Stimulated activated effector memory CD8-positive, alpha-beta T cell treated with anti-CD3 and anti-CD28 coated beads, Interleukin-12 subunit alpha, Interleukin-12 subunit beta, amount 100 ng/mL, for 72 hours (primary cell): ENCODE data around the gene SLC35F3.
"Not testable (repeated sequence)": the region's sequence is repeated elsewhere in the genome, so short reads cannot be mapped to it uniquely, and the experiment has no call there.

ENCODE experiments used
- ATAC-seq: fragments of 150-1000 bp; cut with Tn5 transposase; 2 replicates; pipeline ENCODE4 v1.10.0; 2021
- DNase-seq, 2 donors: peaks; one replicate each; pipeline ENCODE4 v3.0.0; 2021 to 2022; ENCODE audit warnings: low spot score in 2 of 2
- H3K27ac Mint-ChIP-seq: one replicate; pipeline ENCODE4 v1.8.0; 2022; ENCODE audit warnings: mild to moderate bottlenecking, mixed read lengths
- H3K36me3 Mint-ChIP-seq: one replicate; pipeline ENCODE4 v1.8.0; 2022; ENCODE audit warnings: mild to moderate bottlenecking, mixed read lengths
- H3K4me1 Mint-ChIP-seq: one replicate; pipeline ENCODE4 v1.8.0; 2022; ENCODE audit warnings: mixed read lengths
- H3K4me3 Mint-ChIP-seq: one replicate; pipeline ENCODE4 v1.8.0; 2022; ENCODE audit warnings: mild to moderate bottlenecking, mixed read lengths
- H3K9me3 Mint-ChIP-seq: one replicate; pipeline ENCODE4 v1.8.0; 2022; ENCODE audit warnings: mixed read lengths

SLC35F3 gene

DNA sequence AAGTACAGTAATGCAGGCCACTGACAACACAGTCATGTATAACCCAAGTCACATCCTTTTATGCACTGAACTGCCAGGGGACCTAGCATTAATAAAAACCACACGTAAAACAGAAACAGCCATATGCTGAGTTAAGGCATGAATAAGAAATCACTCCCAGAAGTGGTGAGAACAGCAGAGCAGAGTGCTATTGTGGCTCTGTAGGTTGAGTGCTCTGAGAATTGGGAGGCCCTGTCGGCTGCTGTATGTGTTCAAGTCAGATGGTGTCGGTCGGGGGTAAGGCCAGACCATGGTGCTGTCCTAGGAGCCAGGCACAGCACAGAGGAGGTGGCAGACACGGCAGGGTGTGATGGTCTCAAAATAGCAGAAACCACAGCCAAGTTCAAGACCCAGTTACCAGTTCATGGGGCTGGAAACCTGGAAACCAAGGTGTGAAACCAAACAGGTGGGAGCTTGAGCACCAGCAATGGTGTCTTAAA lies 342.2 kb downstream of the SLC35F3 start:
- Mint-ChIP-seq H3K36me3 (no peaks in the 10 kb centered on the region), H3K9me3 (peaks cover 6% of the 10 kb centered on the region), H3K27ac (no peak overlapping the region), H3K4me1 (peaks cover 44% of the 10 kb centered on the region), H3K4me3 (peak overlapping the region; percentile 28)
- ATAC-seq (peak; percentile 94), DNase-seq (no peak)

DNA sequence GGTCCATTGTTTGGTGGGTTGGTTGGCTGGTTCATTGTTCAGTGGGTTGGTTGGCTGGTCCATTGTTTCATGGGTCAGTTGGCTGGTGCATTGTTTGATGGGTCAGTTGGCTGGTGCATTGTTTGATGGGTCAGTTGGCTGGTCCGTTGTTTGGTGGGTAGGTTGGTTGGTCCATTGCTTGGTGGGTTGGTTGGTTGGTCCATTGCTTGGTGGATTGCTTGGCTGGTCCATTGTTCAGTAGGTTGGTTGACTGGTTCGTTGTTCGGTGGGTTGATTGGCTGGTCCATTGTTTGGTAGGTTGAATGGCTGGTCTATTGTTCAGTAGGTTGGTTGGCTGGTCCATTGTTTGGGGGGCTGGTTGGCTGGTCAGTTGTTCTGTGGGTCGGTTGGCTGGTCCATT lies 343.3 kb downstream of the SLC35F3 start:
- H3K9me3 Mint-ChIP-seq, H3K36me3 Mint-ChIP-seq, H3K27ac Mint-ChIP-seq, H3K4me3 Mint-ChIP-seq, DNase-seq, ATAC-seq: not testable (repeated sequence)
- peaks cover 44% of the 10 kb centered on the region for H3K4me1 Mint-ChIP-seq

DNA sequence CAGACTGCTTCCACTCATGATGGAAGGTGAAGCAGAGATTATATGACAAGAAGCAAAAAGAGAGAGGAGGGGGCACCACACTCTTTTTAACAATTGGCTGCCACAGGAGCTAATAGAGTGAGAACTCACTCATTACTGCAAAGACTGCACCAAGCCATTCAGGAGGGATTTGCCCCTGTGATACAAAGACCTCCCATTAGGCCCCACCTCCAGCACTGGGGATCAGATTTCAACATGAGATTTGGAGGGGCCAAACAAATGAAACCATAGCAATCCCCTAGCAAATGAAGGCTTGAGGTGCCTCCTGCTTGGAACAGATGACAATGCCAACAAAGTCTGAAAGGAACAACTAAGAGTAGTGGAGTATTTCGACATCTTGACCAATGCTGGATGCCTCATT lies 346.3 kb downstream of the SLC35F3 start:
- Mint-ChIP-seq H3K4me3 (no peak overlapping the region), H3K9me3 (peaks cover 6% of the 10 kb centered on the region), H3K4me1 (peaks cover 21% of the 10 kb centered on the region), H3K27ac (no peak overlapping the region), H3K36me3 (no peaks in the 10 kb centered on the region)
- no peak for ATAC-seq
- no peak for DNase-seq

DNA sequence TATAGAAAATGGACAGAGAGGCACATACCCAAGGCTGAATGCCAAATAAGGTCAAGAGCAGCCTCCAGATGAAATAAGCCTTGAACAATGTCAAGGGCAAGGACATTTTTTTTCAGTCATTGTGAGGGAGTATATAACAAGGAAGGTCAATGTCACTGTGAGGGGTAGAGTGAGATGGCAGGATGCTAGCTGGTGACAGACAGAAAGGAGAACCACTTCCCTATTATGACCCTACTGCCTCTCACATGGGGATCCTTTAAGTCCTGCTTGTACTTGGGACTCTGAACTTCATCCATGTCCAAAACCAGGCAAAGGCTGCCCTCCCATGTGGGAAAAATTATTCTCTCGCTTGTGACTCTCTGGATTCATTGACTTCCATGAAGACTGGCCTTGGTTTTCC lies 349.3 kb downstream of the SLC35F3 start:
- no peaks in the 10 kb centered on the region for H3K4me1 Mint-ChIP-seq
- no peak overlapping the region for H3K4me3 Mint-ChIP-seq
- DNase-seq: no peak
- no peak overlapping the region for H3K27ac Mint-ChIP-seq
- no peak for ATAC-seq
- H3K36me3 Mint-ChIP-seq: no peaks in the 10 kb centered on the region
- H3K9me3 Mint-ChIP-seq: peaks cover 2% of the 10 kb centered on the region

DNA sequence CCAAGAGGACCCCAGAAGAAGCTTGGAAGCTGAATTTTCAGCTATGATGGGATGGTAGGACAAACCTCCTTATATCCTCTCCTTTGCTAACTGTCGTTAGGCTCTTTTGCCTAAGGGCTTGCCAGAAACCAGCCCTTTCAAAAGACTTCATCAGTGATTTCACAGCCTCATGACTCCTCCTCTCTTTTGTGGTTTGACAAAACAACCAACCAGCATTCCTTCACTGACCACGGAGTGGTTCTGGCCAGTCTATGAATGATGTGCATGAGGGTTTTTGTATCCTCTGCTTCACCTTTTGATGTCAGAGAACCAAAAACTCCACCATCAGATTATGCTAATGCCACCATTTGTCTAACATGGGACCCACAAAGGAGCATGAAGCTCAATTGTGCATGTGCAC lies 351.9 kb downstream of the SLC35F3 start:
- peak; percentile 71 for ATAC-seq
- no peak overlapping the region for H3K27ac Mint-ChIP-seq
- H3K36me3 Mint-ChIP-seq: no peaks in the 10 kb centered on the region
- H3K4me1 Mint-ChIP-seq: peaks cover 13% of the 10 kb centered on the region
- no peak for DNase-seq
- no peak overlapping the region for H3K4me3 Mint-ChIP-seq
- peaks cover 2% of the 10 kb centered on the region for H3K9me3 Mint-ChIP-seq

DNA sequence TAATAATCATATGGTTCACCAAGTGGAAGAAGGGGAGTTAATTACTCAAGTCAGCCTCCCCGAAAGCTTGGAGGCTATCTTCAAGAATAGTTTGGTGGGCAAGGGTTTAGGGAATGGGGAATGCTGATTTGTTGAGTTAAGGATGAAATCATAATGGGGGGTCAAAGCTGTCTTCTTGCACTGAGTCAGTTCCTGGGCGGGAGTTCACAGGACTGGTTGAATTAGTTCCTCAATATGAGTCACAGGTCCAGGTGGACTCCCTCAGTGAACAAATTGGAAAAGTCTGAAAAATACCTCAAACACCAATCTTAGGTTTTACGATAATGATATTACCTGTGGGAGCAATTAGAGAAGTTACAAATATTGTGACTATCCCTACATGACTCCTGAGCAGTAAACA lies 353.6 kb downstream of the SLC35F3 start:
- H3K4me3 Mint-ChIP-seq: no peak overlapping the region
- H3K4me1 Mint-ChIP-seq: peaks cover 13% of the 10 kb centered on the region
- peaks cover 2% of the 10 kb centered on the region for H3K9me3 Mint-ChIP-seq
- DNase-seq (no peak), ATAC-seq (no peak)
- H3K36me3 Mint-ChIP-seq: no peaks in the 10 kb centered on the region
- H3K27ac Mint-ChIP-seq: no peak overlapping the region

DNA sequence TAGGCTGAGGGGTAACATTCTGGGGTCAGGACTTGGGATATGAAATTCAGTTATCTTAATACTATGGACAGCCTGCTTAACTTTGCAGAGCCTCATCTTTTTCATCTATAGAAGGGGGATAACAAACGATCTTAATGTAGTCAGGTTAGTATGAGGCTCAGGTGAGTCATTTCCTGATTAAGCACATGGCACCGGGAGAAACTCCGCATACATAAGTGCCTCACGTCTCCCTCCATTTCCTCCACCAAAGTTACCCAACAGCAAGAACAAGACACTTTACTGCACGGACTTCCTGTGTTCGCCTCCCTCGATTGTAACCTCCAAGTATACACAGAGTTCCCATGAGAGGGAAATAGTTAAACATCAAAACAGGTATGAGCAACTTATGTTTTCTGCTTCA lies 356.1 kb downstream of the SLC35F3 start:
- peaks cover 2% of the 10 kb centered on the region for H3K9me3 Mint-ChIP-seq
- no peak overlapping the region for H3K27ac Mint-ChIP-seq
- peak; percentile 68 for ATAC-seq
- H3K4me3 Mint-ChIP-seq: peak overlapping the region; percentile 5
- peaks cover 13% of the 10 kb centered on the region for H3K4me1 Mint-ChIP-seq
- DNase-seq: no peak
- H3K36me3 Mint-ChIP-seq: no peaks in the 10 kb centered on the region

DNA sequence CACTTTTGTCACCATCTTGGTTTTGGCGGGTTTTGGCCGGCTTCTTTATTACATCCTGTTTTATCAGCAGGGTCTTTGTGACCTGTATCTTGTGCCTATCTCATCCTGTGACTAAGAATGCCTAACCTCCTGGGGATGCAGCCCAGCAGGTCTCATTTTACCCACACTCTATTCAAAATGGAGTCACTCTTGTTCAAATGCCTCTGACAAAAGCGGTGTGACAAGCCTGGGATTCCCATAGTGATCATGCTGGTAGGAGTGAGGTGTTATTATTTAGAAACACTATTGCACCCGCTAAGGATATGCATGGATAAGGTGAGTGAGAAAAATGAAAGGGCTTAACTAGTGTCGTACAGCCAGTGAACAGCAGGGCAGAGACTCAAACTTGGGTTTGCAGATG lies 357.1 kb downstream of the SLC35F3 start:
- Mint-ChIP-seq H3K4me1 (peaks cover 13% of the 10 kb centered on the region), H3K9me3 (peaks cover 2% of the 10 kb centered on the region), H3K36me3 (no peaks in the 10 kb centered on the region), H3K27ac (no peak overlapping the region), H3K4me3 (no peak overlapping the region)
- DNase-seq: no peak
- ATAC-seq: no peak

DNA sequence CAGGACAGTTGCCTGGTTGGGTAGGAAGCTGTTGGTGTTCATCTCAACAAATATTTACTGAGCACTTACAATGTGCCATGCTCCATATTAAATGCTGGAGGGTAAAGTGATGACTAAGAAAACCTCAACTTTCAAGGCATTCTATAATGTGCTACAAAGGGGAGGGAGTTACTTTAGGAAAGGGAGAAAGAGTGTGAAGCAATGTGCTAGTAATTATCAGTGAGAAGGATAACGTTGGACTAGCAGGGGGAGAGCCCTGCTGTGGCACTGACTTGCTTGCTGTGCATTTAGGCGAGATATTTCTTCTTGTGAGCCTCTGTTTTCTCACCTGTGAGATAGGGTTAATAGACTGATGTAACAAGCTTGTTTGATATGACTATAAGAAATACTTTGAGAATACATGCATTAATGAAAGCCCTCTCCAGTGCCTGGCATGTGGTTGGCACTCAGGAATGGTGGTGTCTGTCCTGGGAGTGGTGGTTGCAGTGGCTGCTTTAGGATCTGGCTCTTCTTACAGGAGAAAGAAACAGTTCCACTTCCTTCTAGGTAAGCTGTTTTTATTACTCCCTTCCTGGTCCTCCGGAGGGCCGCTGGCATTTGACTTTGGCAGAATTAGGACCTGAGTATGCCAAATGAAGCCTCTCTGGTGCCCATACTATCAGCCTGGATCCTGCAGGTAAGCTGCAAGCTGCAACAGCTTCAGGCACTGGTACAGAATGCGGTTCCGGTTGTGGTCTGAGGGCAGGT lies 357.7 kb downstream of the SLC35F3 start:
- no peak overlapping the region for H3K27ac Mint-ChIP-seq
- no peak for ATAC-seq
- no peaks in the 10 kb centered on the region for H3K36me3 Mint-ChIP-seq
- peaks cover 2% of the 10 kb centered on the region for H3K9me3 Mint-ChIP-seq
- H3K4me1 Mint-ChIP-seq: peaks cover 13% of the 10 kb centered on the region
- no peak overlapping the region for H3K4me3 Mint-ChIP-seq
- no peak for DNase-seq

DNA sequence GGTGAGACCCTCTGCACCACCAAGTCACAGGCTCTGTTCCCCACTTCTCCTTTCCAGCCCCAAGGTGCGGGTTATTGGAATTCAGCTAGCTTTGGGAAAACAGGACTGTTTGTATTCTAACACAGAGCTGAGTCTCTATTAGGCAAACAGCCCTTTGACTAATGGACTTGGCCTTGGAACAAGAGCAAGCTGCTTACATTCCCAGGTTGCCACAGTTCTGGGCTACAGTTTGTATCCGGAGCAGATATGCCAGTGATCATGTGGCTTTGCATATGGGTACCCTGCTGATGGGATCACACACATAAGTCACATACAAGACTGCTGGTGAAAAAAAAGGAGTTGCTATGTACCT lies 358.3 kb downstream of the SLC35F3 start:
- H3K36me3 Mint-ChIP-seq: no peaks in the 10 kb centered on the region
- peaks cover 13% of the 10 kb centered on the region for H3K4me1 Mint-ChIP-seq
- ATAC-seq (no peak), DNase-seq (no peak)
- H3K27ac Mint-ChIP-seq: no peak overlapping the region
- no peak overlapping the region for H3K4me3 Mint-ChIP-seq
- H3K9me3 Mint-ChIP-seq: no peaks in the 10 kb centered on the region

DNA sequence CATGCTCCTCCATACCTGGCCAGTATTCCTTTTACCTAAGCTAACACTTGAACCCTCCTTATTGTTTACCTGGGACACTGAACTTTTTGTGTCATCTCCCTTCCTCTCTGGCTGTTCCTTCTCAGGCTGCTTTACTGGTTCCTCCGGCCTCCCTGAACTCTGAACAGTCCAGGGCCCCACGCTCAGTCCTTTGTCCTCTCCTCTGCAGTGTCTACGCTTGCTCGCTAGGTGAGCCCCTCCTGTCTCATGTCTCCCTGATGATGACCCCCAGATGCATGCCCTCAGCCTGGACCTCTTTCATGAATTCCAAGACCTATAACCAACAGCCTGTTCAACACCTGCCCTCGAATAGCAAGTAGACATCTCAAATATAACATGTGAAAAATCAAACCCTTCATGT lies 360.4 kb downstream of the SLC35F3 start:
- DNase-seq (no peak), ATAC-seq (peak; percentile 43)
- no peak overlapping the region for H3K27ac Mint-ChIP-seq
- no peaks in the 10 kb centered on the region for H3K36me3 Mint-ChIP-seq
- H3K4me3 Mint-ChIP-seq: no peak overlapping the region
- H3K9me3 Mint-ChIP-seq: no peaks in the 10 kb centered on the region
- H3K4me1 Mint-ChIP-seq: peaks cover 16% of the 10 kb centered on the region

DNA sequence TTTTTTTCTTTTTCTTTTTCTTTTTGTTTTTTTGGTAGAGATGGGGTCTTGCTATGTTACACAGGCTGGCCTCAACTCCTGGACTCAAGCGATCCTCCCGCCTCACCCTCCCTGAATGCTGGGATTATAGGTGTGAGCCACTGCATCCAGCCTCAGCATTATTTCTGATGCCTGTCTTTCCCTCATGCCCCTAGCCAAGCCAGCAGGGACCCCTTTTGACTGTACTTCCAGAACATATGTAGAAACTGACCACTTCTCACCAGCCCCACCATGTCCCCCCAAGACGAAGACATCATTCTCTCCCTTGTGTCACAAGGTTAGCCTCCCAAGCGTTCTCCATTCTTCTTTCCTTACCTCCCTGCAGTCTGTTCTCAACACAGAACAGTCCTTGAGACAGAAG lies 360.8 kb downstream of the SLC35F3 start:
- DNase-seq (no peak), ATAC-seq (no peak)
- H3K9me3 Mint-ChIP-seq: no peaks in the 10 kb centered on the region
- H3K27ac Mint-ChIP-seq: no peak overlapping the region
- no peaks in the 10 kb centered on the region for H3K36me3 Mint-ChIP-seq
- no peak overlapping the region for H3K4me3 Mint-ChIP-seq
- H3K4me1 Mint-ChIP-seq: peaks cover 18% of the 10 kb centered on the region

DNA sequence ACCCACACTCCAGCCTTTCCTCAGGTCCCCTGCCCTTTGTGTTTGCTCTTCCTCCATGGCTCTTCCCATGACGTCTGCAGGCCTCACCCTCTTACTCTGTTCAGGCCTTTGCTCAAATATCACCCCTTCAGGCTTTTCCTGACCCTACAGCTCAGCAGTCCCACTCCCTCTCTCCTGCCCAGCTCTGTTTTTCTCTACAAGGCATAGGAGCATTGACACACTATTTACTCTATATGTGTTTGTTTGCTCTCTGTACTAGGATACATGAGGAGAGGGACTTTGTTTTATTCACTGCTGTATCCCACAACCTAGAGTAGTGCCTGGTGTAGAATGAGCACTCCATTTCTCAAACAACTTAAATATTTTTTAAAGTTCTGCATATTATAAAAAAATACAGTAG lies 361.4 kb downstream of the SLC35F3 start:
- no peak for ATAC-seq
- no peaks in the 10 kb centered on the region for H3K36me3 Mint-ChIP-seq
- no peak for DNase-seq
- no peak overlapping the region for H3K4me3 Mint-ChIP-seq
- peaks cover 18% of the 10 kb centered on the region for H3K4me1 Mint-ChIP-seq
- no peaks in the 10 kb centered on the region for H3K9me3 Mint-ChIP-seq
- H3K27ac Mint-ChIP-seq: no peak overlapping the region

DNA sequence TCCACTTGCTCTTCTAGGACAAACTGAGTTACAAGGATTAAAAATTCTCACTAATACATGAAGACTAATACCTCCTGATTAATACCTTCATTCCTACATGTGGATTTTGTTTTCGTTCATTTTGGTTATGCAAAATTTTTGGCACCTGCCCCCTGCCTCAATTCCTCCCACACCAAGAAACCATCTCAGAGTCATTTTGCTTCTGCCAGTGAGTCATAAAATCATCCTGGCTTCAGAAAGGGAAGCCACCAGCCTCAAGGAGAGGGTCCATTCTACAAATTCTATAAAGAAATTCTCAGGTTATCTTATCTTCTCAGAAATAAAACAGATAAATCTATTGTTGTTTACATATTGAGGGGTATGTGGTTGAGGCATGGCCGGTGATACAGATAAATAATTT lies 365.6 kb downstream of the SLC35F3 start:
- DNase-seq (no peak), ATAC-seq (no peak)
- peaks cover 9% of the 10 kb centered on the region for H3K36me3 Mint-ChIP-seq
- no peaks in the 10 kb centered on the region for H3K9me3 Mint-ChIP-seq
- no peak overlapping the region for H3K27ac Mint-ChIP-seq
- peaks cover 34% of the 10 kb centered on the region for H3K4me1 Mint-ChIP-seq
- no peak overlapping the region for H3K4me3 Mint-ChIP-seq

DNA sequence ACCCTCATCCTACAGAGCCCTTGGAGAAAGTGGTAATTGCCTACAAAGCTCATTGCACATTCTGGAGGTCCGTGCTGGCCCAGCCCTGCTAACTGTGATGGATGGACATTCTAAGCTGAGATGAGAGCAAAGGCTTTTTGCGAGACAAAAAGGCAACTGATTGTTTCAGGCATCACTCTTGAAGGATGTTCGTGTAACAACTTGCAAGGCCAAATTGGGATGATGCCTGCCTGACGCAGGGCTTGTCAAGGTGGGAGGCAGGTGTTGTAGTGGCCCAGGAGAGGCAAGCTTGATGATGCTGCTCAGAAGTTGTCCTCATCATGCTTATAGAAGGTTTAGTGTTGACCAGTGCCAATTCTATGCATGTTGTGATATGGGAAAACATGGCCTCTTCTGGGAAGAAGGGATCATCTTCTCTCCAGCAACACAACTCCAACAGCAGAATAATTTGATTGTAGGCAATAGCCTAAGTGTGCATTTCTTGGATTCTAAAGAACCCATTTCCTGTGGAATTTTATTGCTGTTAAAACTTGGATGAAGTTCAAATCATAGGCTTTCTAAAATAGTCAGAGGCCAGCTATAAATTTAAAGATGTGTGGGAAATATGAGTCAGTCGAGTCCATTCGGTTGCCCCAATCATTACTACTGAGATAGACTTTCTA lies 366.2 kb downstream of the SLC35F3 start:
- Mint-ChIP-seq H3K4me3 (peak overlapping the region; percentile 17), H3K4me1 (peaks cover 34% of the 10 kb centered on the region), H3K27ac (no peak overlapping the region), H3K9me3 (no peaks in the 10 kb centered on the region), H3K36me3 (peaks cover 9% of the 10 kb centered on the region)
- ATAC-seq (no peak), DNase-seq (no peak)

DNA sequence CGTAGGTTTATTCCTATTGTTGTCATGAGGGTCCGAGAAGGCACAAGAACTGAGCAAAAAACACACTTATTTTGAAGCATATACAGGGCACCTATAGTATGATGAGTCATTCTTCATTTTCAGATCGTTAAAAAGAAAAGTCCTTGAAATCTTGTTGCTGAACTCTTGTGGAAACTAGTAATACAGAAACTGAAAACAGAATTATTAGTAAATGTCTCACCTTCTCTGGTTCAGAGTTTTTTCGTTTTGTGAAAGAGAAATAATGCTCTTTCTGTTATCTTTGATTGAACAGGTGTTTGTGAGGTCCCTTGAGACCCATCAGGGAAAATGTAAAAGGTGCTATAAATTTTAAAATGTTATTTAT lies 366.7 kb downstream of the SLC35F3 start:
- H3K27ac Mint-ChIP-seq: no peak overlapping the region

More for the DNA sequence above, 366.7 kb downstream of the SLC35F3 start:
- Mint-ChIP-seq H3K4me1 (peaks cover 34% of the 10 kb centered on the region), H3K4me3 (peak overlapping the region; percentile 17), H3K9me3 (no peaks in the 10 kb centered on the region), H3K36me3 (peaks cover 9% of the 10 kb centered on the region)
- DNase-seq (no peak), ATAC-seq (peak; percentile 94)
